GM23338 (cell line): ENCODE results near the gene L3MBTL2. TPM values are rescaled to one million over a fixed set of nuclear protein-coding genes. Genes with fewer than 3 reads are reported as not detected.
A peak's percentile ranks its signal among the peaks of the same experiment; 100 is the strongest.

Source experiments
- ATAC-seq: fragments of 200-7000 bp; cut with Tn5 transposase; 3 replicates; pipeline ENCODE4 v1.9.1; 2020
- DNase-seq: peaks from one replicate; pipeline ENCODE4 v3.0.0-alpha.2; 2015; ENCODE audit warnings: low spot score
- H2AFZ ChIP-seq: fragments of 200-600 bp; sonication (generic); 2 replicates; pipeline ENCODE4 v1.8.0; 2016; ENCODE audit warnings: antibody characterized with exemption, mild to moderate bottlenecking, moderate library complexity
- H3F3A ChIP-seq: fragments of 200-600 bp; sonication (generic); replicated peaks from 2 replicates; pipeline ENCODE4 v1.8.0; 2017; ENCODE audit warnings: antibody characterized with exemption, mixed run types, low read depth
- H3K27ac ChIP-seq: fragments of 200-600 bp; sonication (generic); 2 replicates; pipeline ENCODE4 v1.6.1; 2016; ENCODE audit warnings: low read depth
- H3K27me3 ChIP-seq: fragments of 200-600 bp; sonication (generic); 2 replicates; pipeline ENCODE4 v1.8.0; 2016; ENCODE audit warnings: mild to moderate bottlenecking, mixed run types, moderate library complexity; ENCODE audit not compliant: insufficient read depth
- H3K36me3 ChIP-seq: fragments of 200-600 bp; sonication (generic); 2 replicates; pipeline ENCODE4 v1.8.0; 2016; ENCODE audit warnings: mild to moderate bottlenecking; ENCODE audit not compliant: insufficient read depth
- H3K4me1 ChIP-seq: fragments of 200-600 bp; sonication (generic); 2 replicates; pipeline ENCODE4 v1.8.0; 2016; ENCODE audit warnings: mild to moderate bottlenecking, moderate library complexity; ENCODE audit not compliant: insufficient read depth
- H3K4me2 ChIP-seq: fragments of 200-600 bp; sonication (generic); 2 replicates; pipeline ENCODE4 v1.7.1; 2017; ENCODE audit warnings: mixed run types
- H3K4me3 ChIP-seq: fragments of 200-600 bp; sonication (generic); 2 replicates; pipeline ENCODE4 v1.6.1; 2016; ENCODE audit warnings: mixed run types
- H3K79me2 ChIP-seq: fragments of 200-600 bp; sonication (generic); replicated peaks from 2 replicates; pipeline ENCODE4 v1.8.0; 2017; ENCODE audit warnings: mild to moderate bottlenecking; ENCODE audit not compliant: insufficient read depth
- H3K9me2 ChIP-seq: fragments of 200-600 bp; sonication (generic); 2 replicates; pipeline ENCODE4 v1.8.0; 2017; ENCODE audit not compliant: insufficient read depth
- H4K20me1 ChIP-seq: fragments of 200-600 bp; sonication (generic); replicated peaks from 2 replicates; pipeline ENCODE4 v1.8.0; 2017; ENCODE audit warnings: mild to moderate bottlenecking; ENCODE audit not compliant: insufficient read depth
- H3K27ac Mint-ChIP-seq: 2 replicates; pipeline ENCODE4 v1.8.0; 2020; ENCODE audit warnings: inconsistent platforms, mild to moderate bottlenecking, moderate library complexity, mixed read lengths
- H3K27me3 Mint-ChIP-seq: 3 replicates; pipeline ENCODE4 v1.8.0; 2022; ENCODE audit warnings: low read depth, mild to moderate bottlenecking, moderate library complexity, mixed read lengths, inconsistent platforms; ENCODE audit not compliant: insufficient read depth, poor library complexity
- H3K36me3 Mint-ChIP-seq: 3 replicates; pipeline ENCODE4 v1.8.0; 2021; ENCODE audit warnings: low read depth, mild to moderate bottlenecking, inconsistent platforms, moderate library complexity, mixed read lengths
- H3K4me1 Mint-ChIP-seq: 3 replicates; pipeline ENCODE4 v1.8.0; 2020; ENCODE audit warnings: mild to moderate bottlenecking, inconsistent platforms, mixed read lengths
- H3K4me3 Mint-ChIP-seq: 3 replicates; pipeline ENCODE4 v1.8.0; 2021; ENCODE audit warnings: moderate library complexity, mild to moderate bottlenecking, inconsistent platforms, mixed read lengths
- H3K9me3 Mint-ChIP-seq: 3 replicates; pipeline ENCODE4 v1.8.0; 2020; ENCODE audit warnings: moderate library complexity, mild to moderate bottlenecking, inconsistent platforms, mixed read lengths
- CREB1 ChIP-seq: fragments of 250-450 bp; sonication (Bioruptor Pico); IDR thresholded peaks from 2 replicates; pipeline ENCODE4 v1.5.0; 2020; ENCODE audit warnings: low read depth, mild to moderate bottlenecking, moderate library complexity
- EZH2 ChIP-seq: fragments of 200-600 bp; sonication (generic); IDR thresholded peaks from one replicate; pipeline ENCODE4 v1.8.0; 2017; ENCODE audit warnings: antibody characterized with exemption, mild to moderate bottlenecking, low read depth; ENCODE audit not compliant: unreplicated experiment
- EZH2phosphoT487 ChIP-seq: fragments of 200-600 bp; sonication (generic); IDR thresholded peaks from one replicate; pipeline ENCODE4 v1.8.1; 2018; ENCODE audit warnings: antibody characterized with exemption; ENCODE audit not compliant: unreplicated experiment
- JUNB ChIP-seq: IDR thresholded peaks from one replicate; pipeline ENCODE4 v1.6.1; 2016; ENCODE audit warnings: antibody characterized with exemption; ENCODE audit not compliant: unreplicated experiment
- NANOG ChIP-seq: IDR thresholded peaks from 2 replicates; pipeline ENCODE4 v1.6.1; 2016; ENCODE audit warnings: antibody characterized with exemption, borderline replicate concordance
- POLR2AphosphoS5 ChIP-seq: IDR thresholded peaks from 2 replicates; pipeline ENCODE4 v1.6.1; 2016; ENCODE audit warnings: antibody characterized with exemption, low read depth
- STAT1 ChIP-seq: IDR thresholded peaks from one replicate; pipeline ENCODE4 v1.6.1; 2016; ENCODE audit warnings: antibody characterized with exemption; ENCODE audit not compliant: unreplicated experiment
- ZNF114 ChIP-seq: fragments of 250-450 bp; sonication (Bioruptor Pico); IDR thresholded peaks from 2 replicates; pipeline ENCODE4 v1.5.0; 2020; ENCODE audit warnings: mild to moderate bottlenecking, moderate library complexity
- ZNF331 ChIP-seq: fragments of 250-450 bp; sonication (Bioruptor Pico); IDR thresholded peaks from 2 replicates; pipeline ENCODE4 v1.5.0; 2020; ENCODE audit warnings: low read depth, mild to moderate bottlenecking, moderate library complexity
- polyA plus RNA-seq: library from polyadenylated mRNA; unstranded; fragments of >200 nt; fragmentation: Nextera tagmentation; extraction: Ambion mirVana; gene quantifications from 2 replicates; pipeline ENCODE4 v1.2.1, GENCODE V29; 2016
- total RNA-seq: library from RNA; depleted of rRNA; stranded (reverse); fragments of >200 nt; shearing (Covaris generic); gene quantifications from 2 replicates; pipeline ENCODE4 v1.2.3, GENCODE V29; 2014
- TF ChIP-seq, protein P1 (sequence below): fragments of 250-450 bp; sonication (Bioruptor Pico); IDR thresholded peaks from 2 replicates; pipeline ENCODE4 v1.5.0; 2020; ENCODE audit warnings: mild to moderate bottlenecking, moderate library complexity
- TF ChIP-seq, protein P2 (sequence below): IDR thresholded peaks from 2 replicates; pipeline ENCODE4 v1.6.1; 2016; ENCODE audit warnings: antibody characterized with exemption
- TF ChIP-seq, protein P3 (sequence below), 2 experiments: fragments of 200-600 bp in 1 of 2; sonication (generic) in 1 of 2; conservative IDR thresholded peaks; 2 replicates each; pipeline versions ENCODE4 v1.5.1 to v1.6.1; 2016 to 2017; ENCODE audit warnings: antibody characterized with exemption in 2 of 2, low read depth in 2 of 2, mild to moderate bottlenecking in 2 of 2, moderate library complexity in 1 of 2
- TF ChIP-seq, protein P4 (sequence below): IDR thresholded peaks from one replicate; pipeline ENCODE4 v1.6.1; 2018; ENCODE audit warnings: antibody characterized with exemption; ENCODE audit not compliant: unreplicated experiment

Gene L3MBTL2
- total and polyA plus RNA-seq, 2 experiments from 2014 or later, result 13.9 to 27.1 TPM

DNA sequence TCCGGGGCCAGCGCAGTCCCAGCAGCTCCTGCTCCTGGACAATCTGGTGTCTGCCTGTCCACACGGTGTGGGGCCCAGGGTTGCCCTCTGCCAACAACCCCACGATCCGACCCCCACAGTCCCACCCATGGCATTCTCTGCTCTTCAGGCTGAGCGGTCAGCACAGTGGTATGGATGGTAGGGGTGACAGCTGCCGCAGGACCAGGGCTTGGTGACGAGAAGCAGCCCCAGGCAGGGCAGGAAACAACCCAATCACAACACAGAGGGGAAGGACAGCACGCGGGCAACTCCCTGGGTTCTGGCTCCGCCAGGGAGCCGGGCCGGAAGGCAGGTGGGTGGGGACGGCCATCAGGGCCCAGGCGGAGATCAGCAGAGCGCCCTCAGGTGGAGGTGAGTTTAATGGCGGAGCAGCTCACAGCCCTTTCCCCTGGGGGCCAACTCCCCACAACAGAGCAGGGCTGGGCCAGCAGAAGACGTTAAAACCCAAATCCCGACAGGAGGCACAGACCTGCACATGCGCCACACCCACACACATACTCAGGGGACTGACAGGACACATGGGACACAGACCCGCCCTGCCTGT is 40.9 kb downstream of the L3MBTL2 start:
- Histone ChIP-seq H3K27me3 (no peaks in the 10 kb centered on the region), H4K20me1 (no peaks in the 10 kb centered on the region; the same call in 1 of the 2 replicates), H3K79me2 (no peaks in the 10 kb centered on the region), H3K4me3 (no peak overlapping the region), H3K4me1 (no peaks in the 10 kb centered on the region), H3K9me2 (no peaks in the 10 kb centered on the region), H2AFZ (no peak overlapping the region), H3F3A (peaks cover 30% of the 10 kb centered on the region), H3K27ac (no peak overlapping the region), H3K4me2 (no peak overlapping the region), H3K36me3 (peaks cover 19% of the 10 kb centered on the region)
- no peak overlapping the region for H3K4me3 Mint-ChIP-seq
- DNase-seq, result peak; percentile 81
- no peaks in the 10 kb centered on the region; the same call in 2 of the 3 replicates for H3K4me1 Mint-ChIP-seq
- H3K27ac Mint-ChIP-seq, result no peak overlapping the region
- peaks cover 5% of the 10 kb centered on the region for H3K27me3 Mint-ChIP-seq
- TF ChIP-seq EZH2 (no peak), JUNB (no peak), POLR2AphosphoS5 (peak; percentile 18; the same call in 1 of the 2 replicates), NANOG (no peak), STAT1 (no peak), ZNF114 (CRISPR knock-in tag) (no peak), CREB1 (CRISPR knock-in tag) (no peak), ZNF331 (no peak), EZH2phosphoT487 (no peak)
- TF ChIP-seq, protein P1, sequence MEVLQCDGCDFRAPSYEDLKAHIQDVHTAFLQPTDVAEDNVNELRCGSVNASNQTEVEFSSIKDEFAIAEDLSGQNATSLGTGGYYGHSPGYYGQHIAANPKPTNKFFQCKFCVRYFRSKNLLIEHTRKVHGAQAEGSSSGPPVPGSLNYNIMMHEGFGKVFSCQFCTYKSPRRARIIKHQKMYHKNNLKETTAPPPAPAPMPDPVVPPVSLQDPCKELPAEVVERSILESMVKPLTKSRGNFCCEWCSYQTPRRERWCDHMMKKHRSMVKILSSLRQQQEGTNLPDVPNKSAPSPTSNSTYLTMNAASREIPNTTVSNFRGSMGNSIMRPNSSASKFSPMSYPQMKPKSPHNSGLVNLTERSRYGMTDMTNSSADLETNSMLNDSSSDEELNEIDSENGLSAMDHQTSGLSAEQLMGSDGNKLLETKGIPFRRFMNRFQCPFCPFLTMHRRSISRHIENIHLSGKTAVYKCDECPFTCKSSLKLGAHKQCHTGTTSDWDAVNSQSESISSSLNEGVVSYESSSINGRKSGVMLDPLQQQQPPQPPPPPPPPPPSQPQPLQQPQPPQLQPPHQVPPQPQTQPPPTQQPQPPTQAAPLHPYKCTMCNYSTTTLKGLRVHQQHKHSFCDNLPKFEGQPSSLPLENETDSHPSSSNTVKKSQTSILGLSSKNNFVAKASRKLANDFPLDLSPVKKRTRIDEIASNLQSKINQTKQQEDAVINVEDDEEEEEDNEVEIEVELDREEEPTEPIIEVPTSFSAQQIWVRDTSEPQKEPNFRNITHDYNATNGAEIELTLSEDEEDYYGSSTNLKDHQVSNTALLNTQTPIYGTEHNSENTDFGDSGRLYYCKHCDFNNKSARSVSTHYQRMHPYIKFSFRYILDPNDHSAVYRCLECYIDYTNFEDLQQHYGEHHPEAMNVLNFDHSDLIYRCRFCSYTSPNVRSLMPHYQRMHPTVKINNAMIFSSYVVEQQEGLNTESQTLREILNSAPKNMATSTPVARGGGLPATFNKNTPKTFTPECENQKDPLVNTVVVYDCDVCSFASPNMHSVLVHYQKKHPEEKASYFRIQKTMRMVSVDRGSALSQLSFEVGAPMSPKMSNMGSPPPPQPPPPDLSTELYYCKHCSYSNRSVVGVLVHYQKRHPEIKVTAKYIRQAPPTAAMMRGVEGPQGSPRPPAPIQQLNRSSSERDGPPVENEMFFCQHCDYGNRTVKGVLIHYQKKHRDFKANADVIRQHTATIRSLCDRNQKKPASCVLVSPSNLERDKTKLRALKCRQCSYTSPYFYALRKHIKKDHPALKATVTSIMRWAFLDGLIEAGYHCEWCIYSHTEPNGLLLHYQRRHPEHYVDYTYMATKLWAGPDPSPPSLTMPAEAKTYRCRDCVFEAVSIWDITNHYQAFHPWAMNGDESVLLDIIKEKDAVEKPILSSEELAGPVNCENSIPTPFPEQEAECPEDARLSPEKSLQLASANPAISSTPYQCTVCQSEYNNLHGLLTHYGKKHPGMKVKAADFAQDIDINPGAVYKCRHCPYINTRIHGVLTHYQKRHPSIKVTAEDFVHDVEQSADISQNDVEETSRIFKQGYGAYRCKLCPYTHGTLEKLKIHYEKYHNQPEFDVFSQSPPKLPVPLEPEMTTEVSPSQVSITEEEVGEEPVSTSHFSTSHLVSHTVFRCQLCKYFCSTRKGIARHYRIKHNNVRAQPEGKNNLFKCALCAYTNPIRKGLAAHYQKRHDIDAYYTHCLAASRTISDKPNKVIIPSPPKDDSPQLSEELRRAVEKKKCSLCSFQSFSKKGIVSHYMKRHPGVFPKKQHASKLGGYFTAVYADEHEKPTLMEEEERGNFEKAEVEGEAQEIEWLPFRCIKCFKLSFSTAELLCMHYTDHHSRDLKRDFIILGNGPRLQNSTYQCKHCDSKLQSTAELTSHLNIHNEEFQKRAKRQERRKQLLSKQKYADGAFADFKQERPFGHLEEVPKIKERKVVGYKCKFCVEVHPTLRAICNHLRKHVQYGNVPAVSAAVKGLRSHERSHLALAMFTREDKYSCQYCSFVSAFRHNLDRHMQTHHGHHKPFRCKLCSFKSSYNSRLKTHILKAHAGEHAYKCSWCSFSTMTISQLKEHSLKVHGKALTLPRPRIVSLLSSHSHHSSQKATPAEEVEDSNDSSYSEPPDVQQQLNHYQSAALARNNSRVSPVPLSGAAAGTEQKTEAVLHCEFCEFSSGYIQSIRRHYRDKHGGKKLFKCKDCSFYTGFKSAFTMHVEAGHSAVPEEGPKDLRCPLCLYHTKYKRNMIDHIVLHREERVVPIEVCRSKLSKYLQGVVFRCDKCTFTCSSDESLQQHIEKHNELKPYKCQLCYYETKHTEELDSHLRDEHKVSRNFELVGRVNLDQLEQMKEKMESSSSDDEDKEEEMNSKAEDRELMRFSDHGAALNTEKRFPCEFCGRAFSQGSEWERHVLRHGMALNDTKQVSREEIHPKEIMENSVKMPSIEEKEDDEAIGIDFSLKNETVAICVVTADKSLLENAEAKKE, result no peak
- TF ChIP-seq, protein P2, sequence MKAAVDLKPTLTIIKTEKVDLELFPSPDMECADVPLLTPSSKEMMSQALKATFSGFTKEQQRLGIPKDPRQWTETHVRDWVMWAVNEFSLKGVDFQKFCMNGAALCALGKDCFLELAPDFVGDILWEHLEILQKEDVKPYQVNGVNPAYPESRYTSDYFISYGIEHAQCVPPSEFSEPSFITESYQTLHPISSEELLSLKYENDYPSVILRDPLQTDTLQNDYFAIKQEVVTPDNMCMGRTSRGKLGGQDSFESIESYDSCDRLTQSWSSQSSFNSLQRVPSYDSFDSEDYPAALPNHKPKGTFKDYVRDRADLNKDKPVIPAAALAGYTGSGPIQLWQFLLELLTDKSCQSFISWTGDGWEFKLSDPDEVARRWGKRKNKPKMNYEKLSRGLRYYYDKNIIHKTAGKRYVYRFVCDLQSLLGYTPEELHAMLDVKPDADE, result no peak
- TF ChIP-seq, protein P3, sequence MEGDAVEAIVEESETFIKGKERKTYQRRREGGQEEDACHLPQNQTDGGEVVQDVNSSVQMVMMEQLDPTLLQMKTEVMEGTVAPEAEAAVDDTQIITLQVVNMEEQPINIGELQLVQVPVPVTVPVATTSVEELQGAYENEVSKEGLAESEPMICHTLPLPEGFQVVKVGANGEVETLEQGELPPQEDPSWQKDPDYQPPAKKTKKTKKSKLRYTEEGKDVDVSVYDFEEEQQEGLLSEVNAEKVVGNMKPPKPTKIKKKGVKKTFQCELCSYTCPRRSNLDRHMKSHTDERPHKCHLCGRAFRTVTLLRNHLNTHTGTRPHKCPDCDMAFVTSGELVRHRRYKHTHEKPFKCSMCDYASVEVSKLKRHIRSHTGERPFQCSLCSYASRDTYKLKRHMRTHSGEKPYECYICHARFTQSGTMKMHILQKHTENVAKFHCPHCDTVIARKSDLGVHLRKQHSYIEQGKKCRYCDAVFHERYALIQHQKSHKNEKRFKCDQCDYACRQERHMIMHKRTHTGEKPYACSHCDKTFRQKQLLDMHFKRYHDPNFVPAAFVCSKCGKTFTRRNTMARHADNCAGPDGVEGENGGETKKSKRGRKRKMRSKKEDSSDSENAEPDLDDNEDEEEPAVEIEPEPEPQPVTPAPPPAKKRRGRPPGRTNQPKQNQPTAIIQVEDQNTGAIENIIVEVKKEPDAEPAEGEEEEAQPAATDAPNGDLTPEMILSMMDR (conservative IDR thresholded peaks at IDR 0.05; ENCODE audit: low read depth in 2 of 2), result peak; percentile 54 to 72
- TF ChIP-seq, protein P4, sequence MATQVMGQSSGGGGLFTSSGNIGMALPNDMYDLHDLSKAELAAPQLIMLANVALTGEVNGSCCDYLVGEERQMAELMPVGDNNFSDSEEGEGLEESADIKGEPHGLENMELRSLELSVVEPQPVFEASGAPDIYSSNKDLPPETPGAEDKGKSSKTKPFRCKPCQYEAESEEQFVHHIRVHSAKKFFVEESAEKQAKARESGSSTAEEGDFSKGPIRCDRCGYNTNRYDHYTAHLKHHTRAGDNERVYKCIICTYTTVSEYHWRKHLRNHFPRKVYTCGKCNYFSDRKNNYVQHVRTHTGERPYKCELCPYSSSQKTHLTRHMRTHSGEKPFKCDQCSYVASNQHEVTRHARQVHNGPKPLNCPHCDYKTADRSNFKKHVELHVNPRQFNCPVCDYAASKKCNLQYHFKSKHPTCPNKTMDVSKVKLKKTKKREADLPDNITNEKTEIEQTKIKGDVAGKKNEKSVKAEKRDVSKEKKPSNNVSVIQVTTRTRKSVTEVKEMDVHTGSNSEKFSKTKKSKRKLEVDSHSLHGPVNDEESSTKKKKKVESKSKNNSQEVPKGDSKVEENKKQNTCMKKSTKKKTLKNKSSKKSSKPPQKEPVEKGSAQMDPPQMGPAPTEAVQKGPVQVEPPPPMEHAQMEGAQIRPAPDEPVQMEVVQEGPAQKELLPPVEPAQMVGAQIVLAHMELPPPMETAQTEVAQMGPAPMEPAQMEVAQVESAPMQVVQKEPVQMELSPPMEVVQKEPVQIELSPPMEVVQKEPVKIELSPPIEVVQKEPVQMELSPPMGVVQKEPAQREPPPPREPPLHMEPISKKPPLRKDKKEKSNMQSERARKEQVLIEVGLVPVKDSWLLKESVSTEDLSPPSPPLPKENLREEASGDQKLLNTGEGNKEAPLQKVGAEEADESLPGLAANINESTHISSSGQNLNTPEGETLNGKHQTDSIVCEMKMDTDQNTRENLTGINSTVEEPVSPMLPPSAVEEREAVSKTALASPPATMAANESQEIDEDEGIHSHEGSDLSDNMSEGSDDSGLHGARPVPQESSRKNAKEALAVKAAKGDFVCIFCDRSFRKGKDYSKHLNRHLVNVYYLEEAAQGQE, result no peak
- peaks cover 52% of the 10 kb centered on the region for H3K36me3 Mint-ChIP-seq
- ATAC-seq, result peak; percentile 84
- H3K9me3 Mint-ChIP-seq, result no peaks in the 10 kb centered on the region
